ENCODE data around the gene ADAR.

GRCh38 chr1:154586231-154586630 is 21.8 kb downstream of the ADAR start:
- TF ChIP-seq RARB (CRISPR knock-in tag; IDR thresholded peaks at IDR 0.05) (no peak), ZFP30 (CRISPR knock-in tag; IDR thresholded peaks at IDR 0.05) (no peak), CSDC2 (CRISPR knock-in tag; IDR thresholded peaks at IDR 0.05) (no peak), TCF4 (CRISPR knock-in tag; IDR thresholded peaks at IDR 0.05; ENCODE audit: borderline replicate concordance) (no peak), ZFP3 (CRISPR knock-in tag; IDR thresholded peaks at IDR 0.05) (no peak)
